ENCODE results near the gene FYN. TPM values are rescaled to one million over a fixed set of nuclear protein-coding genes. Genes with fewer than 3 reads are reported as not detected.

The FYN gene
- total and polyA plus RNA-seq, 4 donors = 11.2 to 28.3 (median 19.7) TPM

DNA sequence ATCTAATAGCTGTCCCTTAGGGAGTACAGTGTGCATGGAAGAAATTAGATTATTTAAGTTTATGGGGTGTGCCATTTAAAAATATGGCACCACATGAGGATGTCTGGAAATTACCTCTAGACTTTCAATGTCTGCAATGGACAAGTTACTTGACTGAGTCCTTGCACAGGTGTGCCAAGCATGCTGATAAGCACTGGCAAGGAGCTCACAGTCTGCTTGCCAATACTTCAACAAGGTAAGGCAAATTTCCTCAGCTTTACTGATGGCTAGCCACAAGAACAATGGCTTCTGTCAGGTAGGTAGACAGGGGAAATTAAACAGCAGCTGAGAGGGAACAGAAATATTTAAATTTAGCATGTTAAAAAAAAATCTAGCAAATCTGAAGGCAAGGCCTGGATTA lies 176.4 kb downstream of the FYN start:
- TF ChIP-seq RAD21 (IDR thresholded peaks at IDR 0.05) = no peak
- TF ChIP-seq GABPA (IDR thresholded peaks at IDR 0.05 in 1 of 2, conservative IDR thresholded peaks at IDR 0.05 in 1 of 2) = no peak
- no peak for TF ChIP-seq HNF4G (IDR thresholded peaks at IDR 0.05)
- TF ChIP-seq NR2F2 (IDR thresholded peaks at IDR 0.05) = no peak
- TF ChIP-seq, protein P1, sequence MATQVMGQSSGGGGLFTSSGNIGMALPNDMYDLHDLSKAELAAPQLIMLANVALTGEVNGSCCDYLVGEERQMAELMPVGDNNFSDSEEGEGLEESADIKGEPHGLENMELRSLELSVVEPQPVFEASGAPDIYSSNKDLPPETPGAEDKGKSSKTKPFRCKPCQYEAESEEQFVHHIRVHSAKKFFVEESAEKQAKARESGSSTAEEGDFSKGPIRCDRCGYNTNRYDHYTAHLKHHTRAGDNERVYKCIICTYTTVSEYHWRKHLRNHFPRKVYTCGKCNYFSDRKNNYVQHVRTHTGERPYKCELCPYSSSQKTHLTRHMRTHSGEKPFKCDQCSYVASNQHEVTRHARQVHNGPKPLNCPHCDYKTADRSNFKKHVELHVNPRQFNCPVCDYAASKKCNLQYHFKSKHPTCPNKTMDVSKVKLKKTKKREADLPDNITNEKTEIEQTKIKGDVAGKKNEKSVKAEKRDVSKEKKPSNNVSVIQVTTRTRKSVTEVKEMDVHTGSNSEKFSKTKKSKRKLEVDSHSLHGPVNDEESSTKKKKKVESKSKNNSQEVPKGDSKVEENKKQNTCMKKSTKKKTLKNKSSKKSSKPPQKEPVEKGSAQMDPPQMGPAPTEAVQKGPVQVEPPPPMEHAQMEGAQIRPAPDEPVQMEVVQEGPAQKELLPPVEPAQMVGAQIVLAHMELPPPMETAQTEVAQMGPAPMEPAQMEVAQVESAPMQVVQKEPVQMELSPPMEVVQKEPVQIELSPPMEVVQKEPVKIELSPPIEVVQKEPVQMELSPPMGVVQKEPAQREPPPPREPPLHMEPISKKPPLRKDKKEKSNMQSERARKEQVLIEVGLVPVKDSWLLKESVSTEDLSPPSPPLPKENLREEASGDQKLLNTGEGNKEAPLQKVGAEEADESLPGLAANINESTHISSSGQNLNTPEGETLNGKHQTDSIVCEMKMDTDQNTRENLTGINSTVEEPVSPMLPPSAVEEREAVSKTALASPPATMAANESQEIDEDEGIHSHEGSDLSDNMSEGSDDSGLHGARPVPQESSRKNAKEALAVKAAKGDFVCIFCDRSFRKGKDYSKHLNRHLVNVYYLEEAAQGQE (IDR thresholded peaks at IDR 0.05) = no peak
- TF ChIP-seq, protein P2, sequence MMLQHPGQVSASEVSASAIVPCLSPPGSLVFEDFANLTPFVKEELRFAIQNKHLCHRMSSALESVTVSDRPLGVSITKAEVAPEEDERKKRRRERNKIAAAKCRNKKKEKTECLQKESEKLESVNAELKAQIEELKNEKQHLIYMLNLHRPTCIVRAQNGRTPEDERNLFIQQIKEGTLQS (IDR thresholded peaks at IDR 0.05) = no peak
- no peak for TF ChIP-seq RXRA (IDR thresholded peaks at IDR 0.05)
- no peak for TF ChIP-seq FOXA2 (IDR thresholded peaks at IDR 0.05)
- no peak for TF ChIP-seq MAX (IDR thresholded peaks at IDR 0.05)
- H3K9ac ChIP-seq (ENCODE audit: low read depth in 1 of 2, low read length in 2 of 2) = no peak overlapping the region
- no peak for DNase-seq (ENCODE audit: low spot score)
- H3K4me1 ChIP-seq (ENCODE audit: control insufficient read depth in 4 of 4, insufficient read depth in 4 of 4, low read length in 3 of 4) = peaks cover 7 to 20% (median 15%) of the 10 kb centered on the region in 4 donors
- H3K27me3 ChIP-seq (ENCODE audit: control insufficient read depth in 4 of 4, insufficient read depth in 4 of 4, low read length in 3 of 4) = no peaks in the 10 kb centered on the region
- no peaks in the 10 kb centered on the region for H3K36me3 ChIP-seq (ENCODE audit: control insufficient read depth in 4 of 4, insufficient read depth in 3 of 4, low read depth in 1 of 4, low read length in 3 of 4)
- H3K27ac ChIP-seq (ENCODE audit: low read depth in 1 of 2, low read length in 2 of 2) = no peak overlapping the region
- H3K4me3 ChIP-seq (ENCODE audit: low read depth in 1 of 3, low read length in 3 of 3) = no peak overlapping the region
- no peaks in the 10 kb centered on the region for H3K9me3 ChIP-seq (ENCODE audit: control insufficient read depth in 4 of 4, low read length in 3 of 4)

DNA sequence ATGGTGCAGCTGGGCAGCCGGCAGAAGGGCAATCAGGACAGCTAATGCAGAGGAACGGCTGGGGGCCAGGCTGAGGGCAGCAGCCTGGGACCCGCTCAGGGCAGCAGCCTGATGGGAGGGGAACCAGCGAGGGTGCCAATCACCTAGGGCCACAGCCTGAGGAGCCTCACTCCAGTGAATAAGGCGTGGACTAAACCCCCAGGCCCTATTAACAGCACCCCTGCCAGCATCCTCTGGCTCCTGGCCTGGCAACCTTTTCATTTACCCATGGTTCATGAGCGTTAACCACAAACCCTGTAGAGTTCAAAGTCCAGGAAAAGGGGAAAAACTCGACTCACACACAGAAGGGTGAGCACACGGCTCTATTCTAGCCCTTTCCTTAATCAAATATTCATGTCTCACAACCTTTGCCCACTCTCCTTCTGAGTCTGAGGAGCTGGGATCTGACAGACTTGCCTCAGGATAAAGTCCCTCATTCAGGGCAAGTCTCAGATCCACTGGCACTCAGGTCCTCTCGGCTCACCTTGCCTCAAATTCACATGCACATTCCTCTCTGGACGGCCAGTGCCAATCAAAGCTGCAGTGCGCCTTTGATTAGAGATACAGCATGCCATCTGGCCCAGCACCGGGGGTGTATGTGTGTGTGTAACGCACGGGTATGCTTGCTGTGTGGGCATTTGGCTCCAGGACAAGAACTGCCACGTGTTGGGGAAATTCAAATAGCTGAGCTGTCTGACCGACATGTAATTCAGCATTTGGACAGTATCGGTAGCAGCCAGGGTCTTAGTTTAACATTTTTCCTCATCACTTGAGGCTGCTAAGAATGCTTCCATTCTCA lies 180.7 kb downstream of the FYN start:
- Histone ChIP-seq H3K9ac (ENCODE audit: low read depth in 1 of 2, low read length in 2 of 2) (peak overlapping the region in 1 of 2 donors; percentile 12), H3K36me3 (ENCODE audit: control insufficient read depth in 4 of 4, insufficient read depth in 3 of 4, low read depth in 1 of 4, low read length in 3 of 4) (no peaks in the 10 kb centered on the region), H3K27me3 (ENCODE audit: control insufficient read depth in 4 of 4, insufficient read depth in 4 of 4, low read length in 3 of 4) (no peaks in the 10 kb centered on the region), H3K4me1 (ENCODE audit: control insufficient read depth in 4 of 4, insufficient read depth in 4 of 4, low read length in 3 of 4) (peaks cover 7 to 29% (median 19%) of the 10 kb centered on the region in 4 donors), H3K9me3 (ENCODE audit: control insufficient read depth in 4 of 4, low read length in 3 of 4) (no peaks in the 10 kb centered on the region), H3K4me3 (ENCODE audit: low read depth in 1 of 3, low read length in 3 of 3) (peak overlapping the region in 1 of 3 donors; percentile 31), H3K27ac (ENCODE audit: low read depth in 1 of 2, low read length in 2 of 2) (peak overlapping the region; percentile 77 to 80)
- no peak for DNase-seq (ENCODE audit: low spot score)
- 32% methylated on average over 17 of the region's 17 CpGs for WGBS
- peak; percentile 3 for TF ChIP-seq CTCF (IDR thresholded peaks at IDR 0.05; ENCODE audit: low read depth, low read length, missing input control)
- TF ChIP-seq FOXA1 (IDR thresholded peaks at IDR 0.05) = no peak
- TF ChIP-seq, protein P1 (IDR thresholded peaks at IDR 0.05) = peak; percentile 99
- peak; percentile 63 to 80 for TF ChIP-seq RXRA (IDR thresholded peaks at IDR 0.05)
- TF ChIP-seq HNF4A (conservative IDR thresholded peaks at IDR 0.05) = peak; percentile 93 to 97
- TF ChIP-seq ZBTB33 (IDR thresholded peaks at IDR 0.05) = peak; percentile 34
- peak; percentile 99 for TF ChIP-seq SP1 (IDR thresholded peaks at IDR 0.05)
- TF ChIP-seq EGR1 (IDR thresholded peaks at IDR 0.05; ENCODE audit: low read depth in 2 of 2) = peak; percentile 34 to 47
- TF ChIP-seq, protein P2 (IDR thresholded peaks at IDR 0.05) = no peak
- TF ChIP-seq MAX (IDR thresholded peaks at IDR 0.05) = peak; percentile 78
- TF ChIP-seq RAD21 (IDR thresholded peaks at IDR 0.05) = peak in 1 of 2 donors; percentile 24
- TF ChIP-seq FOXA2 (IDR thresholded peaks at IDR 0.05) = peak; percentile 5
- peak in 1 of 2 donors; percentile 25 for TF ChIP-seq GABPA (IDR thresholded peaks at IDR 0.05 in 1 of 2, conservative IDR thresholded peaks at IDR 0.05 in 1 of 2)
- TF ChIP-seq TAF1 (conservative IDR thresholded peaks at IDR 0.05) = no peak
- peak; percentile 23 for TF ChIP-seq NR2F2 (IDR thresholded peaks at IDR 0.05)
- peak; percentile 90 for TF ChIP-seq HNF4G (IDR thresholded peaks at IDR 0.05)
- peak; percentile 59 to 69 for TF ChIP-seq JUND (IDR thresholded peaks at IDR 0.05)
